ENCODE measurements around the gene PTPN14. TPM values are rescaled to one million over a fixed set of nuclear protein-coding genes. Genes with fewer than 3 reads are reported as not detected.

The PTPN14 gene
- total and polyA plus RNA-seq, 2 of the 4 experiments (the other 2 are of a cell fraction) = 21.5 to 31.7 TPM

- Histone ChIP-seq H3K14ac (replicated peaks; ENCODE audit: low read depth, low read length) (peak overlapping the region; percentile 97), H2BK15ac (ENCODE audit: low read depth, low read length) (peak overlapping the region; percentile 91; the same call in 2 of the 3 replicates), H4K20me1 (ENCODE audit: insufficient read depth, low read length) (peaks cover 35% of the 10 kb centered on the region), H2AK9ac (replicated peaks; ENCODE audit: low read depth, low read length, poor library complexity) (peak overlapping the region; percentile 98), H4K5ac (ENCODE audit: low read depth, low read length) (peak overlapping the region; percentile 88), H3K4me3 (ENCODE audit: insufficient read depth, low read depth, low read length) (peak overlapping the region; percentile 49), H3K23ac (ENCODE audit: low read depth, low read length) (peak overlapping the region; percentile 99), H2AFZ (replicated peaks; ENCODE audit: low read length, poor library complexity) (peak overlapping the region; percentile 89), H2BK20ac (ENCODE audit: low read depth, low read length) (peak overlapping the region; percentile 84), H3K18ac (ENCODE audit: low read depth, low read length) (peak overlapping the region; percentile 84), H3K9me3 (ENCODE audit: control insufficient read depth, insufficient read depth, low read length) (no peaks in the 10 kb centered on the region), H3K27me3 (ENCODE audit: control insufficient read depth, insufficient read depth, low read length) (no peaks in the 10 kb centered on the region), H3K56ac (ENCODE audit: extremely low read depth, insufficient read depth, low read length) (peak overlapping the region; percentile 98), H3K79me1 (ENCODE audit: low read depth in 1 of 2, low read length in 2 of 2) (peaks cover 0 to 35% of the 10 kb centered on the region in 2 experiments; a peak in 3 of 4 replicates), H3K9ac (ENCODE audit: low read depth, low read length) (peak overlapping the region; percentile 95), H2AK5ac (ENCODE audit: low read depth, low read length) (peak overlapping the region; percentile 88), H4K91ac (ENCODE audit: insufficient read depth, low read depth, low read length) (peak overlapping the region; percentile 99), H2BK5ac (ENCODE audit: low read depth, low read length, poor library complexity, severe bottlenecking) (peak overlapping the region; percentile 92), H3K9me1 (ENCODE audit: insufficient read depth, low read length) (peaks cover 4% of the 10 kb centered on the region), H3K4me1 (ENCODE audit: control insufficient read depth, insufficient read depth, low read length) (peaks cover 4% of the 10 kb centered on the region), H3K4me2 (ENCODE audit: low read depth, low read length) (peak overlapping the region; percentile 80), H2BK120ac (ENCODE audit: low read depth, low read length) (peak overlapping the region; percentile 96), H3K27ac (ENCODE audit: insufficient read depth, low read length) (peak overlapping the region; percentile 97), H3K4ac (ENCODE audit: low read depth, low read length) (peak overlapping the region; percentile 99), H3K36me3 (ENCODE audit: control insufficient read depth, insufficient read depth, low read length) (no peaks in the 10 kb centered on the region), H4K8ac (ENCODE audit: low read depth in 2 of 2, low read length in 2 of 2) (peak overlapping the region; percentile 97 to 99)
- intact Hi-C loops (cut with micrococcal nuclease) (loop anchor here (5.0 to 10.0 kb wide), 4 partner anchors 75 to 217 kb away; no protein-coding TSS in a partner anchor), in situ Hi-C loops (cut with MboI; ENCODE audit: low sequenced_read_pairs) (no loop called here), dilution Hi-C loops (cut with HindIII; ENCODE audit: low sequenced_read_pairs, unreplicated experiment) (no loop called here)
- ChIA-PET POLR2A (ENCODE audit: unreplicated experiment) (interaction anchor here (0.7 to 1.4 kb wide), 3 partner anchors 26 to 291 kb away, joined by 3 to 15 read pairs (median 3); no protein-coding TSS in a partner anchor), CTCF (interaction anchor here (0.7 to 1.6 kb wide), 3 partner anchors 33 to 299 kb away, joined by 3 to 5 read pairs (median 3); no protein-coding TSS in a partner anchor)
- BruUV-seq (replicated peaks) = no TSS peak
- no peak for TF ChIP-seq FOS (IDR thresholded peaks at IDR 0.05; ENCODE audit: low read depth, low read length)
- no peak for TF ChIP-seq BHLHE40 (IDR thresholded peaks at IDR 0.05; ENCODE audit: low read depth, low read length)
- TF ChIP-seq MAZ (IDR thresholded peaks at IDR 0.05; ENCODE audit: borderline replicate concordance, low read depth, low read length) = peak; percentile 59; the same call in 1 of the 2 replicates
- TF ChIP-seq, protein P1, sequence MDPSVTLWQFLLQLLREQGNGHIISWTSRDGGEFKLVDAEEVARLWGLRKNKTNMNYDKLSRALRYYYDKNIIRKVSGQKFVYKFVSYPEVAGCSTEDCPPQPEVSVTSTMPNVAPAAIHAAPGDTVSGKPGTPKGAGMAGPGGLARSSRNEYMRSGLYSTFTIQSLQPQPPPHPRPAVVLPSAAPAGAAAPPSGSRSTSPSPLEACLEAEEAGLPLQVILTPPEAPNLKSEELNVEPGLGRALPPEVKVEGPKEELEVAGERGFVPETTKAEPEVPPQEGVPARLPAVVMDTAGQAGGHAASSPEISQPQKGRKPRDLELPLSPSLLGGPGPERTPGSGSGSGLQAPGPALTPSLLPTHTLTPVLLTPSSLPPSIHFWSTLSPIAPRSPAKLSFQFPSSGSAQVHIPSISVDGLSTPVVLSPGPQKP (IDR thresholded peaks at IDR 0.05; ENCODE audit: borderline replicate concordance, low read depth, low read length) = no peak
- TF ChIP-seq POLR2A (IDR thresholded peaks at IDR 0.05; ENCODE audit: low read depth, low read length) = peak; percentile 39; the same call in 1 of the 2 replicates
- peak; percentile 27 for ATAC-seq (ENCODE audit: low read depth)
- DNase-seq = peak; percentile 64
- WGBS, 2 experiments (ENCODE audit: extremely low coverage in 2 of 2, insufficient read length in 1 of 2) = 5% methylated on average over 4 of the region's 15 CpGs; no CpG with 5 or more reads in 1 of the 2 experiments
Observed at GRCh38 chr1:214552174-214552608, 789 bp upstream of the PTPN14 start.

All from IMR-90 (cell line).